GM23248 (cell line): Measurements from ENCODE around the gene CDH4. TPM values are rescaled to one million over a fixed set of nuclear protein-coding genes. Genes with fewer than 3 reads are reported as not detected.

Experiments
- DNase-seq: peaks from one replicate; pipeline ENCODE4 v3.0.0-alpha.2; 2015
- H2AFZ ChIP-seq: fragments of 200-600 bp; sonication (generic); 2 replicates; pipeline ENCODE4 v1.6.1; 2016; ENCODE audit warnings: antibody characterized with exemption
- H3F3A ChIP-seq: fragments of 200-600 bp; sonication (generic); 2 replicates; pipeline ENCODE4 v1.6.1; 2016; ENCODE audit warnings: mild to moderate bottlenecking, antibody characterized with exemption, mixed run types; ENCODE audit not compliant: insufficient read depth
- H3K27ac ChIP-seq: fragments of 200-600 bp; sonication (generic); 2 replicates; pipeline ENCODE4 v1.5.1; 2016; ENCODE audit warnings: mild to moderate bottlenecking
- H3K27me3 ChIP-seq: fragments of 200-600 bp; sonication (generic); replicated peaks from 2 replicates; pipeline ENCODE4 v1.6.1; 2016; ENCODE audit warnings: mild to moderate bottlenecking; ENCODE audit not compliant: insufficient read depth
- H3K36me3 ChIP-seq: fragments of 200-600 bp; sonication (generic); 2 replicates; pipeline ENCODE4 v1.6.1; 2016; ENCODE audit warnings: low read depth, mild to moderate bottlenecking
- H3K4me1 ChIP-seq: fragments of 200-600 bp; sonication (generic); 2 replicates; pipeline ENCODE4 v1.6.1; 2016; ENCODE audit warnings: mild to moderate bottlenecking; ENCODE audit not compliant: insufficient read depth
- H3K4me2 ChIP-seq: fragments of 200-600 bp; sonication (generic); one replicate; pipeline ENCODE4 v1.6.1; 2016; ENCODE audit warnings: mild to moderate bottlenecking; ENCODE audit not compliant: unreplicated experiment
- H3K4me3 ChIP-seq: fragments of 200-600 bp; sonication (generic); 2 replicates; pipeline ENCODE4 v1.5.1; 2016; ENCODE audit warnings: mild to moderate bottlenecking
- H3K79me2 ChIP-seq: fragments of 200-600 bp; sonication (generic); 2 replicates; pipeline ENCODE4 v1.6.1; 2016; ENCODE audit warnings: mild to moderate bottlenecking; ENCODE audit not compliant: insufficient read depth
- H3K9ac ChIP-seq: fragments of 200-600 bp; sonication (generic); 2 replicates; pipeline ENCODE4 v1.6.1; 2016; ENCODE audit warnings: mild to moderate bottlenecking
- H3K9me2 ChIP-seq: fragments of 200-600 bp; sonication (generic); 2 replicates; pipeline ENCODE4 v1.6.1; 2016; ENCODE audit warnings: mixed run types, mild to moderate bottlenecking, moderate library complexity; ENCODE audit not compliant: insufficient read depth
- H3K9me3 ChIP-seq: fragments of 200-600 bp; sonication (generic); one replicate; pipeline ENCODE4 v1.6.1; 2017; ENCODE audit warnings: low read depth
- H4K20me1 ChIP-seq: fragments of 200-600 bp; sonication (generic); 2 replicates; pipeline ENCODE4 v1.6.0; 2016; ENCODE audit not compliant: insufficient read depth
- EZH2 ChIP-seq: fragments of 200-600 bp; sonication (generic); IDR thresholded peaks from 2 replicates; pipeline ENCODE4 v1.6.1; 2018; ENCODE audit warnings: antibody characterized with exemption, mild to moderate bottlenecking; ENCODE audit not compliant: insufficient read depth, poor library complexity, severe bottlenecking
- EZH2phosphoT487 ChIP-seq: fragments of 200-600 bp; sonication (generic); IDR thresholded peaks from 2 replicates; pipeline ENCODE4 v1.6.1; 2018; ENCODE audit warnings: antibody characterized with exemption, moderate library complexity, mild to moderate bottlenecking, low read depth; ENCODE audit not compliant: insufficient read depth
- WGBS, 2 experiments: methylation state at CpG; one replicate each; pipeline ENCODE4 v1.1.6; 2015 to 2017; ENCODE audit warnings: low lambda C conversion rate in 2 of 2, low coverage in 1 of 2; ENCODE audit errors: missing lambda C conversion rate in 2 of 2; 5-methylcytosine and 5-hydroxymethylcytosine counted together
- in situ Hi-C: fragments of 300-500 bp; cut with MboI; formaldehyde crosslinking; loops from 2 replicates; pipeline ENCODE4 v1.15.0; 2020
- polyA plus RNA-seq: library from polyadenylated mRNA; unstranded; fragments of >200 nt; fragmentation: Nextera tagmentation; extraction: Ambion mirVana; gene quantifications from 2 replicates; pipeline ENCODE4 v1.2.1, GENCODE V29; 2016
- total RNA-seq: library from RNA; depleted of rRNA; stranded (reverse); fragments of >200 nt; shearing (Covaris generic); gene quantifications from 2 replicates; pipeline ENCODE4 v1.2.3, GENCODE V29; 2014

The CDH4 gene
- total and polyA plus RNA-seq, 2 experiments from 2014 or later: 1.1 to 3.9 TPM

DNA sequence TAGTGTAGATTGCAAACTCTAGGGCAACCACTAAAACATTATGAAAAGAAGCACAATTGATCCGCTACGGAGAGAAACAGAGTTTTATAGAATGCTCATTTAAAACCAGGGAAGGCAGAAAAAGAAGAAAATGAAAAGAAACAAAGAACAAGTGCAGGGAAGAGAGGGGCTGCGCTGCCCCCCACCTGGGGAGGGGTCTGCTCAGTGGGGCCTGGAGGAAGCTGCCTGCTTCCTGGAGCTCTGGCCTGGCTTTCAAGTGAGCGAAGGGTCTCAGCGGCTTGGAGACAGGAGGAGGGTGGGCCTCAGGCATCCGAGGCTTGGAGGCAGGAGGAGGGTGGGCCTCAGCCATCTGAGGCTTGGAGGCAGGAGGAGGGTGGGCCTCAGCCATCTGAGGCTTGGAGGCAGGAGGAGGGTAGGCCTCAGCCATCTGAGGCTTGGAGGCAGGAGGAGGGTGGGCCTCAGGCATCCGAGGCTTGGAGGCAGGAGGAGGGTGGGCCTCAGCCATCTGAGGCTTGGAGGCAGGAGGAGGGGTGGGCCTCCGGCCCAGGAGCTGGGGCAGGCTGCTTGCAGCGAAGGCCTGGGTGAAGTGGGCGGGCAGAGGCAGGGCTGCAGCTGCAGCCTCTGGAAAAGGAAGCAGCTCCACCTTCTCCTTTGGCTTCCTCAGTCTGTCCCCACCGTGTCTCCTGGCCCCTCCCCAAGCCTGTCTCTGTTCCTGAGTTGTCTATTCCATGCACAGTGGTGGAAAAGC lies 407.4 kb downstream of the CDH4 start:
- Histone ChIP-seq H3K79me2 (no peaks in the 10 kb centered on the region), H3K4me3 (no peak overlapping the region), H3K9me3 (no peaks in the 10 kb centered on the region), H3K4me1 (no peaks in the 10 kb centered on the region), H3K27me3 (no peaks in the 10 kb centered on the region), H2AFZ (no peak overlapping the region), H3F3A (no peaks in the 10 kb centered on the region), H3K9me2 (no peaks in the 10 kb centered on the region), H3K27ac (no peak overlapping the region), H3K4me2 (no peak overlapping the region), H4K20me1 (no peaks in the 10 kb centered on the region), H3K9ac (no peak overlapping the region), H3K36me3 (no peaks in the 10 kb centered on the region)
- 43 to 50% methylated on average over 9 to 11 of the region's 11 CpGs for WGBS, 2 experiments
- TF ChIP-seq EZH2phosphoT487 (no peak), EZH2 (no peak)
- in situ Hi-C loops: no loop called here
- no peak for DNase-seq

- no peaks in the 10 kb centered on the region for H4K20me1 ChIP-seq
- no peaks in the 10 kb centered on the region for H3F3A ChIP-seq
- DNase-seq: no peak
- H3K4me1 ChIP-seq: no peaks in the 10 kb centered on the region
- H3K9ac ChIP-seq: no peak overlapping the region
- H3K4me3 ChIP-seq: no peak overlapping the region
- no peaks in the 10 kb centered on the region for H3K27me3 ChIP-seq
- no peak overlapping the region for H3K27ac ChIP-seq
- no peaks in the 10 kb centered on the region for H3K9me3 ChIP-seq
- no peak overlapping the region for H2AFZ ChIP-seq
- H3K36me3 ChIP-seq: no peaks in the 10 kb centered on the region
- no peaks in the 10 kb centered on the region for H3K9me2 ChIP-seq
- WGBS, 2 experiments: 45 to 47% methylated on average over 15 of the region's 15 CpGs
- no peak for TF ChIP-seq EZH2phosphoT487
- TF ChIP-seq EZH2: no peak
- H3K4me2 ChIP-seq: no peak overlapping the region
- in situ Hi-C loops: no loop called here
- H3K79me2 ChIP-seq: no peaks in the 10 kb centered on the region
These were observed 407.9 kb downstream of the CDH4 start for GRCh38 chr20:61659994-61660346.

GRCh38 chr20:61660559-61660958 lies 408.5 kb downstream of the CDH4 start:
- H3K4me2 ChIP-seq: no peak overlapping the region
- H3K9me2 ChIP-seq: no peaks in the 10 kb centered on the region
- H4K20me1 ChIP-seq: no peaks in the 10 kb centered on the region
- no peak overlapping the region for H2AFZ ChIP-seq
- no peaks in the 10 kb centered on the region for H3K27me3 ChIP-seq
- H3K27ac ChIP-seq: no peak overlapping the region
- DNase-seq: no peak
- no peaks in the 10 kb centered on the region for H3K36me3 ChIP-seq
- no peak overlapping the region for H3K9ac ChIP-seq
- no peaks in the 10 kb centered on the region for H3F3A ChIP-seq
- H3K9me3 ChIP-seq: no peaks in the 10 kb centered on the region
- H3K4me3 ChIP-seq: no peak overlapping the region
- no peaks in the 10 kb centered on the region for H3K79me2 ChIP-seq
- 63 to 64% methylated on average over 12 to 13 of the region's 13 CpGs for WGBS, 2 experiments
- TF ChIP-seq EZH2 (no peak), EZH2phosphoT487 (no peak)
- no peaks in the 10 kb centered on the region for H3K4me1 ChIP-seq
- in situ Hi-C loops: no loop called here

DNA sequence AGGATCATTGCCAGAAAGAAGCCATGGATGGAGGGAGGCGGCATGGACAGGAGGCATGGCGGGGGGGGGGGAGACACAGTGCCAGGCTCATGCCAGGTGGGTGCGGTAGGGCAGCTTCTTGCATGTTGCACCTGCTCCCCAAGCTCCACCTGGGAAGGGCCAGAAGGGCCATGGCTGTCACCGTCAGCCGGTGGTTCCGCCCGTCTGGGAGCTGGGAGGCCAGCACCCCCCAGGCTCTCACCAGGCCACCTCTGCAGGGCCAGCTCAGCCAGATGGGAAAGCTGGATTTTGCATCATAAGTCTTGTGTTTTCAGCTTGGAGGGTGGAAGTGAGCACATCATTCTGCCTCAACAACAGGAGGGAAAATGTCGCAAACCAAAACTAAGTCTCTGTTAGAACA lies 409.0 kb downstream of the CDH4 start:
- in situ Hi-C loops: no loop called here
- no peak overlapping the region for H3K9ac ChIP-seq
- H3K9me2 ChIP-seq: no peaks in the 10 kb centered on the region
- H3K27me3 ChIP-seq: no peaks in the 10 kb centered on the region
- no peak overlapping the region for H3K4me3 ChIP-seq
- no peaks in the 10 kb centered on the region for H3K9me3 ChIP-seq
- H3K27ac ChIP-seq: no peak overlapping the region
- H3K79me2 ChIP-seq: no peaks in the 10 kb centered on the region
- DNase-seq: no peak
- 47 to 65% methylated on average over 6 to 8 of the region's 8 CpGs for WGBS, 2 experiments
- TF ChIP-seq EZH2phosphoT487 (no peak), EZH2 (no peak)
- no peaks in the 10 kb centered on the region for H3K36me3 ChIP-seq
- no peak overlapping the region for H3K4me2 ChIP-seq
- H3F3A ChIP-seq: no peaks in the 10 kb centered on the region
- H2AFZ ChIP-seq: no peak overlapping the region
- no peaks in the 10 kb centered on the region for H3K4me1 ChIP-seq
- H4K20me1 ChIP-seq: no peaks in the 10 kb centered on the region
